Trophoblast cell (in vitro differentiated cells and primary cell): Measurements from ENCODE around the gene MKNK2.

Experiments
- DNase-seq, 2 donors: peaks; one replicate each; pipeline ENCODE4 v3.0.0-alpha.2; 2016
- H2AFZ ChIP-seq: 2 replicates; pipeline ENCODE4 v1.6.1; 2013; ENCODE audit warnings: low read length, moderate library complexity, mild to moderate bottlenecking; ENCODE audit not compliant: insufficient read depth, poor library complexity
- H2AK5ac ChIP-seq: 2 replicates; pipeline ENCODE4 v1.6.1; 2013; ENCODE audit warnings: mild to moderate bottlenecking, low read length
- H2BK120ac ChIP-seq: 2 replicates; pipeline ENCODE4 v1.6.1; 2013; ENCODE audit warnings: low read length, mild to moderate bottlenecking, moderate library complexity; ENCODE audit not compliant: insufficient read depth, poor library complexity
- H2BK12ac ChIP-seq: 2 replicates; pipeline ENCODE4 v1.6.1; 2013; ENCODE audit warnings: mild to moderate bottlenecking, low read length, moderate library complexity
- H2BK5ac ChIP-seq: 2 replicates; pipeline ENCODE4 v1.6.1; 2013; ENCODE audit warnings: low read length, low read depth, moderate library complexity, mild to moderate bottlenecking; ENCODE audit not compliant: poor library complexity
- H3K14ac ChIP-seq: 2 replicates; pipeline ENCODE4 v1.6.1; 2013; ENCODE audit warnings: mild to moderate bottlenecking, low read length
- H3K18ac ChIP-seq: 2 replicates; pipeline ENCODE4 v1.6.1; 2013; ENCODE audit warnings: mild to moderate bottlenecking, low read length
- H3K23ac ChIP-seq: 2 replicates; pipeline ENCODE4 v1.6.1; 2013; ENCODE audit warnings: low read length
- H3K27ac ChIP-seq: 2 replicates; pipeline ENCODE4 v1.5.1; 2013; ENCODE audit warnings: low read depth, mild to moderate bottlenecking, inconsistent platforms, low read length, moderate library complexity
- H3K27me3 ChIP-seq: 2 replicates; pipeline ENCODE4 v1.6.1; 2013; ENCODE audit warnings: inconsistent platforms, mild to moderate bottlenecking, low read length, moderate library complexity; ENCODE audit not compliant: insufficient read depth
- H3K36me3 ChIP-seq, 2 experiments: 1 replicate in 1 of 2; 2 replicates in 1 of 2; pipeline ENCODE4 v1.6.1; 2013; ENCODE audit warnings: low read length in 2 of 2, mild to moderate bottlenecking in 2 of 2, moderate library complexity in 1 of 2; ENCODE audit not compliant: insufficient read depth in 2 of 2, control insufficient read depth in 1 of 2
- H3K4ac ChIP-seq: 2 replicates; pipeline ENCODE4 v1.6.1; 2013; ENCODE audit warnings: low read depth, mild to moderate bottlenecking, low read length, moderate library complexity
- H3K4me1 ChIP-seq, 2 experiments: 1 replicate in 1 of 2; 2 replicates in 1 of 2; pipeline ENCODE4 v1.6.1; 2013; ENCODE audit warnings: low read length in 2 of 2, mild to moderate bottlenecking in 2 of 2, moderate library complexity in 1 of 2; ENCODE audit not compliant: insufficient read depth in 2 of 2, control insufficient read depth in 1 of 2
- H3K4me2 ChIP-seq: 2 replicates; pipeline ENCODE4 v1.6.1; 2013; ENCODE audit warnings: inconsistent platforms, mild to moderate bottlenecking, low read length, moderate library complexity
- H3K4me3 ChIP-seq: 2 replicates; pipeline ENCODE4 v1.5.1; 2013; ENCODE audit warnings: mild to moderate bottlenecking, low read depth, low read length, inconsistent platforms
- H3K79me1 ChIP-seq: one replicate; pipeline ENCODE4 v1.6.1; 2013; ENCODE audit warnings: low read length
- H3K79me2 ChIP-seq: 2 replicates; pipeline ENCODE4 v1.6.1; 2013; ENCODE audit warnings: low read length, mild to moderate bottlenecking; ENCODE audit not compliant: control insufficient read depth, insufficient read depth, poor library complexity
- H3K9ac ChIP-seq: 2 replicates; pipeline ENCODE4 v1.6.1; 2013; ENCODE audit warnings: mild to moderate bottlenecking, low read length
- H3K9me3 ChIP-seq: 2 replicates; pipeline ENCODE4 v1.6.1; 2013; ENCODE audit warnings: low read depth, mild to moderate bottlenecking, control low read depth, inconsistent platforms, low read length; ENCODE audit not compliant: insufficient read depth
- H4K12ac ChIP-seq: 2 replicates; pipeline ENCODE4 v1.6.1; 2013; ENCODE audit warnings: low read depth, mild to moderate bottlenecking, low read length, moderate library complexity
- H4K8ac ChIP-seq: 2 replicates; pipeline ENCODE4 v1.6.1; 2013; ENCODE audit warnings: low read depth, mild to moderate bottlenecking, low read length, moderate library complexity
- H4K91ac ChIP-seq: one replicate; pipeline ENCODE4 v1.6.1; 2013; ENCODE audit warnings: low read depth, mild to moderate bottlenecking, low read length, moderate library complexity
- WGBS: extraction: QIAGEN DNeasy Blood & Tissue Kit; methylation state at CpG from one replicate; pipeline ENCODE4 v1.1.7; 2013; ENCODE audit warnings: missing lambda C conversion rate; ENCODE audit not compliant: insufficient read length, insufficient coverage; ENCODE audit errors: extremely low coverage; 5-methylcytosine and 5-hydroxymethylcytosine counted together

MKNK2 gene

DNA sequence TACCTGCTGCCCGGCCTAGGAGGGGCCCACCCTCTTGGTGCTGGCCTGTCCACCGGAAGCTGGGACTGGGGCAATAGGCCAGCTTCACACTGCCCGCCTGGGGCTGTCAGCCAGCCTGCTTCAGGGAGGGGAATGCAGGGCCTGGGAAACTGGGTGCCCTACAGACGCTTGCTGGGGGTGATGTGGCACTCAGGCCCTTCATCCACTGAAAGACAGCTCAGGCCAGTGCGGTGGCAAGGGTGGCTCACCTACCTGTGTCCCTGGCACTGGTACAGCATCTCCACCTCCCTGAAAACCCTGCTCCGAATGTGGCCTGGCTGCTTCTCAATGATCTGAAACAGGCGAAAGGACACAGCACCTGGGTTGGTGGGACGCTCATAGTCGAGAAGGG lies 7.8 kb downstream of the MKNK2 start:
- DNase-seq: no peak
- H3K79me1 ChIP-seq: peaks cover 13% of the 10 kb centered on the region
- no peak overlapping the region for H3K27ac ChIP-seq
- WGBS: no CpG with 5 or more reads among the region's 9 CpGs
- H3K4me2 ChIP-seq: no peak overlapping the region
- no peaks in the 10 kb centered on the region for H3K27me3 ChIP-seq
- no peak overlapping the region for H4K8ac ChIP-seq
- no peak overlapping the region for H2AK5ac ChIP-seq
- no peak overlapping the region for H3K14ac ChIP-seq
- H4K12ac ChIP-seq: no peak overlapping the region
- H2BK5ac ChIP-seq: no peak overlapping the region
- H3K4ac ChIP-seq: no peak overlapping the region
- peaks cover 1% of the 10 kb centered on the region for H3K9me3 ChIP-seq
- H3K36me3 ChIP-seq: peaks cover 78 to 80% of the 10 kb centered on the region in 2 experiments
- no peak overlapping the region for H3K23ac ChIP-seq
- H3K4me1 ChIP-seq: peaks cover 17 to 20% of the 10 kb centered on the region in 2 experiments
- H2AFZ ChIP-seq: no peak overlapping the region
- H4K91ac ChIP-seq: no peak overlapping the region
- H3K79me2 ChIP-seq: peaks cover 4% of the 10 kb centered on the region
- H2BK12ac ChIP-seq: no peak overlapping the region
- no peak overlapping the region for H3K4me3 ChIP-seq
- no peak overlapping the region for H3K18ac ChIP-seq
- H3K9ac ChIP-seq: no peak overlapping the region
- H2BK120ac ChIP-seq: no peak overlapping the region

DNA sequence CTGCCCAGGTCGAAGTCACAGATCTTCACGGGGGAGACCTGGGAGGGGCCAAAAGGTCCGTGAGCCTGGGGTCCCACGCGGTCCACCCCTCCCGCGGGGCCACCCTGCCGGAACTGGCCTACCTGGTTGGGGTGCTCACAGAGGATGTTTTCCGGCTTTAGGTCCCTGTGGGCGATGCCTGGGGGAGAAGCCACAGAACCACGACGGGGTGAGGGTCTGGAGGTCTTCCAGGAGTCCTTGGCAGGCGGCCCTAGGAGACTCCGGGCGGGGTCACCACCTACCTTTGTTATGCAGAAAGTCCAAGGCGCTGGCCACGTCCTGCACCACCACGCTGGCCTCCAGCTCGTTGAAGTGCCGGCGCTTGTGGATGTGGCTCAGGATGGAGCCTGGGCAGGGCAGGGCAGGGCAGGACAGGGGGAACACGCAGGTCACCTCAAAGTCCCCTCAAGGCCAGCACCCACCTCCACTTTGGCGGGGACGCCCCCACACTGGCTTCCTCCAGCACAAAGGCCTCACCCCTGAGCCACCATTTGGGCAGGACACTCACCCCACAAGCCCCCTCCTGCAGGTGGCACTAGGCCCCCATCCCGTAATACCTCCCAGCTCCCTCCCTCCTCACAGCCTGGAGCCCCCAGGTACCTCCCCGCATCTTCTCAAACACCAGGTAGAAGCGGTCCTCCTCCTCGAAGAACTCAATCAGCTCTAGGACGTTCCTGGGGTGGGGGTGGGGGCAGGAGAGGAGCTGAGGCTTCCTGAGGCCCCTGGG lies 8.4 kb downstream of the MKNK2 start:
- peak in 1 of 2 donors; percentile 55 for DNase-seq
- peaks cover 15 to 17% of the 10 kb centered on the region in 2 experiments for H3K4me1 ChIP-seq
- H3K36me3 ChIP-seq: peaks cover 77 to 79% of the 10 kb centered on the region in 2 experiments
- H2BK120ac ChIP-seq: peak overlapping the region; percentile 73
- H4K8ac ChIP-seq: peak overlapping the region; percentile 94
- no CpG with 5 or more reads among the region's 29 CpGs for WGBS
- peak overlapping the region; percentile 61 for H3K4ac ChIP-seq
- H2BK12ac ChIP-seq: peak overlapping the region; percentile 88
- H3K79me2 ChIP-seq: peaks cover 4% of the 10 kb centered on the region
- H2BK5ac ChIP-seq: peak overlapping the region; percentile 81
- H3K27ac ChIP-seq: peak overlapping the region; percentile 82
- H2AK5ac ChIP-seq: peak overlapping the region; percentile 95
- peak overlapping the region; percentile 83 for H3K14ac ChIP-seq
- no peak overlapping the region for H3K23ac ChIP-seq
- H3K18ac ChIP-seq: peak overlapping the region; percentile 85
- no peak overlapping the region for H3K4me3 ChIP-seq
- H3K4me2 ChIP-seq: peak overlapping the region; percentile 51
- peaks cover 1% of the 10 kb centered on the region for H3K9me3 ChIP-seq
- no peaks in the 10 kb centered on the region for H3K27me3 ChIP-seq
- peak overlapping the region; percentile 71 for H4K12ac ChIP-seq
- peak overlapping the region; percentile 66 for H2AFZ ChIP-seq
- H3K79me1 ChIP-seq: peaks cover 13% of the 10 kb centered on the region
- H4K91ac ChIP-seq: peak overlapping the region; percentile 98
- no peak overlapping the region for H3K9ac ChIP-seq

DNA sequence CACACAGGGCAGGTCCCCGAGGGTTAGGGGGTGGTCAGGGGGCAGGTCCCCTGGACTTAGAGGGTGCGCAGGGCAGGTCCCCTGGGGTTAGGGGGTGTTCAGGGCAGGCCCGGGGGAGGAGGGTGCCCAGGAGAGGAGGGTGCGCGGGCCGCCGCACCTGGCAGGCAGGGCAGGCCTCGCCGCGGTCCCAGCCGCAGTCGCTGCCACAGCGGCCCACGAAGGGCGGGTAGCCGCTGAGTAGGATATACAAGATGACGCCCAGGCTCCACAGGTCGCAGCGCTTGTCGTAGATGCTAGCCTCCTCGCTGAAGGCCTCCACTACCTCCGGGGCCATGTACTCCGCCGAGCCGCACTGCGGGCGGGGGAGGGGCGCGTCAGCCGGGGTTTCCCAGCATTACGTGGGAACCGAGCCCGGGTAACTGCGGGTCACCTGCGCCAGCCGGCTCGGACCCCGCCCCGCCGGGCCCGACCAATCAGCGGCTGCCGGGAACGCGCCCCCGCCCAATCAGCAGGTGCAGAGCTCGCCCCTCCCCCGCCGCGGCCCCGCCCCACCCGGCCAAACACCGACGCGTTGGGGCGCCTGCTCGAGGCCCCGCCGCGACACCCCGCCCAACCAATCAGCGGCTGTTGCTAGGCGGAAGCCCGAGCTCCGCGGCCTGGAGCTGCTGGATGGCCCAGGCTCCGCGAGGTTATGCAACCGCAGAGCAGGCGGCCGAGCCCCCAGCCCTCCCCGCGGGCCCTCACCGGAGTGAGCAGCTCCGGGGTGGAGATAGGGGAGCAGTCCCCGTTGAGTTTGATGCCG lies 9.2 kb downstream of the MKNK2 start:
- Histone ChIP-seq H3K14ac (peak overlapping the region; percentile 83), H3K4me1 (peaks cover 13 to 14% of the 10 kb centered on the region in 2 experiments), H2BK12ac (peak overlapping the region; percentile 88), H3K9ac (peak overlapping the region; percentile 42), H3K36me3 (peaks cover 76 to 79% of the 10 kb centered on the region in 2 experiments), H4K12ac (peak overlapping the region; percentile 71), H3K4me3 (peak overlapping the region; percentile 8), H4K91ac (peak overlapping the region; percentile 98), H3K4me2 (peak overlapping the region; percentile 53), H3K27me3 (no peaks in the 10 kb centered on the region), H2BK5ac (peak overlapping the region; percentile 81), H3K9me3 (peaks cover 1% of the 10 kb centered on the region), H3K79me1 (peaks cover 13% of the 10 kb centered on the region), H3K23ac (no peak overlapping the region), H2AFZ (peak overlapping the region; percentile 66), H2AK5ac (peak overlapping the region; percentile 95), H2BK120ac (peak overlapping the region; percentile 73), H3K18ac (peak overlapping the region; percentile 85), H3K4ac (peak overlapping the region; percentile 61), H3K79me2 (peaks cover 4% of the 10 kb centered on the region), H3K27ac (peak overlapping the region; percentile 82), H4K8ac (peak overlapping the region; percentile 94)
- DNase-seq: peak; percentile 95 to 96
- WGBS: no CpG with 5 or more reads among the region's 77 CpGs

DNA sequence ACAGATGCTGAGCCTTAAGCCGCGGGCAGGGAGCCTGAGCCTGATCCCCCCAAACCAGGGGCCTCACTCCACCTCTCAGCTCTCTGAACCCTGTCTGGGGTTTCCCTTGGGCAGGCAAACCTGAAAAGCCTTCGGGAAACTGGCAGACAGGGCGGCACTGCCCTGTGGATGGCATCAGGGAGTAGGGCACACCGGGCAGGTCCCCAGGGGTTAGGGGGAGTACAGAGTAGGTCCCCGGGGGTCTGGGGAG lies 9.7 kb downstream of the MKNK2 start:
- peaks cover 13 to 14% of the 10 kb centered on the region in 2 experiments for H3K4me1 ChIP-seq
- H3K27ac ChIP-seq: peak overlapping the region; percentile 8
- peak overlapping the region; percentile 11 for H3K14ac ChIP-seq
- peak overlapping the region; percentile 42 for H3K9ac ChIP-seq
- WGBS: no CpG with 5 or more reads among the region's 6 CpGs
- peak overlapping the region; percentile 8 for H3K4me3 ChIP-seq
- peaks cover 1% of the 10 kb centered on the region for H3K9me3 ChIP-seq
- no peak overlapping the region for H3K23ac ChIP-seq
- no peak overlapping the region for H2BK5ac ChIP-seq
- peak overlapping the region; percentile 61 for H3K4ac ChIP-seq
- peak overlapping the region; percentile 53 for H3K4me2 ChIP-seq
- no peak overlapping the region for H2AFZ ChIP-seq
- peak overlapping the region; percentile 73 for H4K8ac ChIP-seq
- peaks cover 13% of the 10 kb centered on the region for H3K79me1 ChIP-seq
- H3K18ac ChIP-seq: peak overlapping the region; percentile 53
- no peaks in the 10 kb centered on the region for H3K27me3 ChIP-seq
- H2BK120ac ChIP-seq: peak overlapping the region; percentile 50
- H2AK5ac ChIP-seq: no peak overlapping the region
- peak overlapping the region; percentile 19 for H2BK12ac ChIP-seq
- H3K36me3 ChIP-seq: peaks cover 72 to 75% of the 10 kb centered on the region in 2 experiments
- DNase-seq: no peak
- no peak overlapping the region for H4K12ac ChIP-seq
- H3K79me2 ChIP-seq: peaks cover 4% of the 10 kb centered on the region
- peak overlapping the region; percentile 95 for H4K91ac ChIP-seq
